Aorta (tissue), 5 donors: ENCODE results near the gene LRRC3B. TPM values are rescaled to one million over a fixed set of nuclear protein-coding genes. Genes with fewer than 3 reads are reported as not detected.

ENCODE experiments used
- ATAC-seq: fragments of 200-7000 bp; cut with Tn5 transposase; one replicate; pipeline ENCODE4 v1.9.1; 2022; ENCODE audit warnings: moderate library complexity; ENCODE audit not compliant: low FRiP score
- DNase-seq, 2 donors: peaks; one replicate each; pipeline ENCODE4 v3.0.0-alpha.2; 2020
- H3K27ac ChIP-seq, 2 donors: one replicate each; pipeline ENCODE4 v1.5.1; 2013; ENCODE audit warnings: low read length in 2 of 2, mild to moderate bottlenecking in 2 of 2, moderate library complexity in 2 of 2, control low read depth in 1 of 2, inconsistent platforms in 1 of 2, low read depth in 1 of 2
- H3K27me3 ChIP-seq, 2 donors: one replicate each; pipeline ENCODE4 v1.6.1; 2013; ENCODE audit warnings: control low read depth in 1 of 2, low read length in 1 of 2, mild to moderate bottlenecking in 1 of 2, moderate library complexity in 1 of 2; ENCODE audit not compliant: insufficient read depth in 2 of 2, control insufficient read depth in 1 of 2
- H3K36me3 ChIP-seq, 2 donors: one replicate each; pipeline ENCODE4 v1.6.1; 2013; ENCODE audit warnings: control low read depth in 1 of 2, low read length in 1 of 2, mild to moderate bottlenecking in 1 of 2; ENCODE audit not compliant: insufficient read depth in 2 of 2, control insufficient read depth in 1 of 2
- H3K4me1 ChIP-seq, 2 donors: one replicate each; pipeline ENCODE4 v1.6.1; 2013; ENCODE audit warnings: low read length in 2 of 2, control low read depth in 1 of 2, mild to moderate bottlenecking in 1 of 2, moderate library complexity in 1 of 2; ENCODE audit not compliant: insufficient read depth in 2 of 2, control insufficient read depth in 1 of 2
- H3K4me3 ChIP-seq, 2 donors: one replicate each; pipeline ENCODE4 v1.5.1; 2013; ENCODE audit warnings: low read length in 2 of 2, control low read depth in 1 of 2, mild to moderate bottlenecking in 1 of 2
- H3K9me3 ChIP-seq: one replicate; pipeline ENCODE4 v1.6.1; 2013; ENCODE audit warnings: mild to moderate bottlenecking, low read length; ENCODE audit not compliant: control insufficient read depth
- WGBS, 2 donors: extraction: QIAGEN DNeasy Blood & Tissue Kit; methylation state at CpG; one replicate each; pipeline ENCODE4 v1.1.7; 2013; 5-methylcytosine and 5-hydroxymethylcytosine counted together
- intact Hi-C, 2 donors: fragments of 100-400 bp; cut with DNase I; formaldehyde crosslinking; loops; one replicate each; pipeline versions ENCODE4 v1.14.2 to v1.15.0; 2022
- polyA plus RNA-seq, 2 donors: library from polyadenylated mRNA; stranded (reverse); fragments of 200-250 nt; gene quantifications; one replicate each; pipeline ENCODE4 v1.2.3, GENCODE V29; 2013
- total RNA-seq, 2 donors: library from RNA; stranded (reverse); fragmentation: NEBNext Ultra II Directional; extraction: Animal tissue kit (Norgen Biotek cat#: 25700); gene quantifications; one replicate each; pipeline ENCODE4 v1.2.1, GENCODE V29; 2021
- donor health status: healthy with polysubstance abuse.
- donor health status: Bipolar disorder and iron deficiency.
- donor health status: DM: no; HTN: no; CAD: no.
- donor health status: DM: no; HTN: no; CAD: no.
- donor health status: DM: yes; HTN: yes; CAD: no.

The LRRC3B gene
- total and polyA plus RNA-seq, 4 donors, result 0.19 to 0.78 TPM; not detected in 2

DNA sequence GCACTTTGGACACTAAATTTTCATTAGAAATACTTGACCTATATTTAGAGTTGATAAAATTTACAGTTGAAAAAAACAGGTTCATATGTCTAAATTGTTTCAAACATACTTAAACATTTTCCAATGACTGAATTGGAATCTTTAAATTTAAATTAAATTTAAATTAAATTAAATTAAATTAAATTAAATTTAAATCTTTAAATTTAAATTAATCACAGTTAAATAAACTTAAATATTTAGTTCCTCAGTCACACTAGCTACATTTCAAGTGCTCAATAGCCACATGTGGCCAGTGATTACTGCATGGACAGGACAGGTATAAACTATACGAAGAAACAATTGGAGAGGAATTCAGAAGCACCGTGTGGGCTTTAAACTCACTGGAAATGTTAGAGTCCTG lies 16.8 kb downstream of the LRRC3B start:
- H3K27ac ChIP-seq, result no peak overlapping the region
- DNase-seq, result no peak
- H3K4me3 ChIP-seq, result no peak overlapping the region
- intact Hi-C loops, result no loop called here
- no peaks in the 10 kb centered on the region for H3K9me3 ChIP-seq
- H3K27me3 ChIP-seq, result no peaks in the 10 kb centered on the region
- H3K4me1 ChIP-seq, result no peaks in the 10 kb centered on the region
- WGBS, 2 donors, result 95 to 98% methylated on average over 2 of the region's 2 CpGs
- no peak for ATAC-seq
- no peaks in the 10 kb centered on the region for H3K36me3 ChIP-seq

DNA sequence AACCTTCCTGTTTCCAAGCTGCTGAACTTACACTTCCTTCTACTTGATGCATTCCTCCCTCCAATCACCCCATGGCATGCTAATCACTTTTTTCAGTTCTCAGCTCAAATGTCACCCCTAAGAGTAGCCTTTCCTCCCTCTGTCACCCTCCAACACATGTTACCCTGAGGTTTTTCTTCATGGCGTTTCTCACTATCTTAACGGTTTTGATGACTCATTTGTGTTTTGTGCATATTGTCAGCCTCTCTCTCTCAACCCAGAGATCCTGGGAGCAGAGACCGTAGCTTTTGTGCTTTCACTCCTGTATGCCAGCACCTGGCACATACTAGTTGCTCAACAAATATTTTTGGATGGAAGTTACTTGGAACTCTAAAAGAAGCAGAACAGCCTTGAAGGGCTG lies 24.5 kb downstream of the LRRC3B start:
- WGBS, 2 donors, result 61 to 75% methylated on average over 3 of the region's 3 CpGs
- no peak for ATAC-seq
- no peaks in the 10 kb centered on the region for H3K36me3 ChIP-seq
- no peak overlapping the region for H3K27ac ChIP-seq
- no peak for DNase-seq
- H3K4me1 ChIP-seq, result no peaks in the 10 kb centered on the region
- H3K4me3 ChIP-seq, result no peak overlapping the region
- intact Hi-C loops, result no loop called here
- H3K27me3 ChIP-seq, result no peaks in the 10 kb centered on the region
- no peaks in the 10 kb centered on the region for H3K9me3 ChIP-seq

DNA sequence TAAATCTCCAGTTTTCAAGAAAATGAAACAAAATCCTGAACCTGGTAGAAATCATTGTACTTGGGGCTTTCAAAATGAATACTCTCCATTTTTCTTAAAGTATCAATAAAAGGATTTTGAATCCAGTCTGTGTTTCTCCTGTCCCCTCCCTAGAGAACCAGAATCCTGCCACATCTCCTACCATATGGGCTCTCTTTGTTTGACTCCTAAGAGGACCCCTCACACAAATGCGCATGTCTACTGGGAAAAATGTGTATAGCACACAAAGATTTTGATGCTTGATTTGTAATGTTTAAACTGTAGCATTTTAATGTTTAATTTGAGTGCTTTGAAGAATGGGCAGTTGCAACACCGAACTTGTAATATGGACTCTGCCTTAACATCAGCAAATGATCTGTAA lies 25.9 kb downstream of the LRRC3B start:
- intact Hi-C loops, result no loop called here
- DNase-seq, result no peak
- WGBS, 2 donors, result 93 to 95% methylated on average over 2 of the region's 2 CpGs
- no peaks in the 10 kb centered on the region for H3K27me3 ChIP-seq
- H3K4me3 ChIP-seq, result no peak overlapping the region
- no peak for ATAC-seq
- H3K9me3 ChIP-seq, result no peaks in the 10 kb centered on the region
- no peaks in the 10 kb centered on the region for H3K36me3 ChIP-seq
- H3K4me1 ChIP-seq, result no peaks in the 10 kb centered on the region
- no peak overlapping the region for H3K27ac ChIP-seq

DNA sequence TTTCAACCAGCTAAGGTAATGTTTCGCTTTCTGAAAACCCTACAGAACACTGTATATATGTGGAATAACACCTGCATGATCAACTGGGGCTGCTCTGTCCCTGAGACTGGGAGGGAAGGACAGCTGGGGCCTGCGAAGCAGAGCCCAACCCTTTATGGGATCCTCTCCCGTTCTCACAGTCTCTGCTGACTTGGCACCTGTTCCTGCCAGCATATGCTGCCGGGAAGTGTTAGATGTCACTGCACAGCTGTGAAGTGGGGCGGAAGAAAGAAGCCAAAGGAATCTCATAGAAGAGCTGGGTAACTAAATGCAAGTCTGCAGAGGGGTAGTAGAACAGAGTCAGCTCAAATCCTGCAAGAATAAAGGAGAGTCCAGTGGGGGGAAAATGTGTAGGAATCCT lies 29.6 kb downstream of the LRRC3B start:
- intact Hi-C loops, result no loop called here
- ATAC-seq (no peak), DNase-seq (no peak)
- Histone ChIP-seq H3K27ac (no peak overlapping the region), H3K36me3 (no peaks in the 10 kb centered on the region), H3K9me3 (no peaks in the 10 kb centered on the region), H3K4me1 (no peaks in the 10 kb centered on the region), H3K27me3 (no peaks in the 10 kb centered on the region), H3K4me3 (no peak overlapping the region)
- WGBS, 2 donors, result 40% methylated on average over 5 of the region's 5 CpGs

DNA sequence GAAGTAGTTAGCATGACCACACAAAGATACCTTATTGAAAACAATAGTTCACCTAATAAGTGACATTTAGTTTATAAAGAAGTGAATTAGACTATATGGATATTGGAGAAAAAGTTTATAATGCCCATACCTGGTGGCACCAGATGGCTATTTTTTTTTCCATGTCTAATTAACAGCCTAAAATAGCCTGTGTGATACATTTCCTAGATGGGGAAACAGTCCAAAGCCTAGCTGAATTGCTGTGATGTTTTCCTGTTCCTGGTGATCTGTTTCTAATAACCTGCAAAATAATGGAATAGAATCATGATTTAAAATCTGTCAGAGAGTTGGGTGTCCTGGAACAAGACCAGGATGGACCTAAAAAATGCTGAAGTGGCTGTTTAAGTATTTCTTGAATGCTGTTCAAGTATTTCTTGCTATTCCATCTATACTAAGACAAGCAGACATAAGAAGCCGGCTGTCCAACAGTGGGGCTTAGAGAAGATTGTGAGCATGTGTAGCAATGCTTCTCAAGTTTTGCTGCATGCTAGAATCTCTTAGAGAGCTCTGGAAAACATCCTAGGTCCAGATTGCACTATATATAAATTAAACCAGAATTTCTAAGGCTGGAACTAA lies 31.3 kb downstream of the LRRC3B start:
- H3K36me3 ChIP-seq, result no peaks in the 10 kb centered on the region
- no peaks in the 10 kb centered on the region for H3K4me1 ChIP-seq
- H3K27me3 ChIP-seq, result no peaks in the 10 kb centered on the region
- no peak for DNase-seq
- no peak for ATAC-seq
- no peak overlapping the region for H3K4me3 ChIP-seq
- 81 to 82% methylated on average over 1 of the region's 1 CpG for WGBS, 2 donors
- H3K9me3 ChIP-seq, result no peaks in the 10 kb centered on the region
- no peak overlapping the region for H3K27ac ChIP-seq
- intact Hi-C loops, result no loop called here

DNA sequence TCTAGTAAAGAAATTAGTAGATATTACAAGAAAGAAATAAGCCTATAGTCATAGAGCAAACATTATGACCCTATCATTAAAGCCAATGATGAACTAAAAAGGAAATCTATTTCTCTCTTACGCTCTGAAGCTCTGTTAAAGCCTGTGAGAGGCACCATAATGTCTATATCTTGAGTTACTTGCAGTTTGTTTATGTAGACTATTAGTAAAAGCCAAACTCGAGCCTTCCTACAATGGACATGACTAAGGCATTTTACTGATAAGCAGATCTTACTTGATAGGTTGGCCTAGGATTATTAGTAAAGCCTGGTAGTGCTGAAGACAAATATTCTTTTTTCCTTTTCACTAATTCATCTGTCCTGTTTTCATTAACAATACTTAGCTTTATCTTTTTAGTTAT lies 32.7 kb downstream of the LRRC3B start:
- ATAC-seq (no peak), DNase-seq (no peak)
- intact Hi-C loops, result no loop called here
- Histone ChIP-seq H3K9me3 (no peaks in the 10 kb centered on the region), H3K4me1 (no peaks in the 10 kb centered on the region), H3K4me3 (no peak overlapping the region), H3K27me3 (no peaks in the 10 kb centered on the region), H3K36me3 (no peaks in the 10 kb centered on the region), H3K27ac (no peak overlapping the region)
- 43 to 50% methylated on average over 2 of the region's 2 CpGs for WGBS, 2 donors

DNA sequence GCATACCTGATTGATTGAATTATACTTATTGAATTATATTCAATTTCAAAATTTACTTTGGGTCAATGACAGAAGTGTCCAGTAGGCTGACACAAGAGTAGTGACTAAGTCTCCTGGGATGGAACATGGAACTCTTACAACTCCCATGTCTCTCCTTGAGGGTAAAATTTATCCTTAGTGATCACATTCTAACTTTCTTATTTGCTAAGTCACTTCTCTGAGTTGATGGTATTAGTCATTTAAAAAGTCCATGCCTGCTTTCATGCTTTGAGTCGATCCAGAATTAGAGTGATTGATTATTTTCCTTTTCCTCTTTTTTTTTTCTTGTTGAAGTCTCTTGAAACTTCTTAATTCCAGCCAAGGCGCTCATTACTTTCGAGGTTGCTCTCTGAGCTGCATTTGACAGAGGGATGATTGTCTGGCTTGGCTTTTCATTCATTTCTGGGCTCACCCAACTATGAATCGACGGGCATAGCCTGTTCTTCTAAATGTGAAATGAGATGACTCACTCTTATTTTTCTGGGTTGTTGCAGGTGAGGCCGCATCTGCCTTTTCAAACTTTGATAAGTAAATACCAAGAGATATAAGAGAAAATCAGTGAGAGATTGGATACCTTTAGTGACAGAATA lies 34.9 kb downstream of the LRRC3B start:
- no peak for DNase-seq
- H3K4me3 ChIP-seq, result no peak overlapping the region
- intact Hi-C loops, result no loop called here
- H3K9me3 ChIP-seq, result no peaks in the 10 kb centered on the region
- H3K27me3 ChIP-seq, result no peaks in the 10 kb centered on the region
- no peak for ATAC-seq
- 24 to 33% methylated on average over 6 of the region's 6 CpGs for WGBS, 2 donors
- no peak overlapping the region for H3K27ac ChIP-seq
- H3K4me1 ChIP-seq, result no peaks in the 10 kb centered on the region
- H3K36me3 ChIP-seq, result no peaks in the 10 kb centered on the region

DNA sequence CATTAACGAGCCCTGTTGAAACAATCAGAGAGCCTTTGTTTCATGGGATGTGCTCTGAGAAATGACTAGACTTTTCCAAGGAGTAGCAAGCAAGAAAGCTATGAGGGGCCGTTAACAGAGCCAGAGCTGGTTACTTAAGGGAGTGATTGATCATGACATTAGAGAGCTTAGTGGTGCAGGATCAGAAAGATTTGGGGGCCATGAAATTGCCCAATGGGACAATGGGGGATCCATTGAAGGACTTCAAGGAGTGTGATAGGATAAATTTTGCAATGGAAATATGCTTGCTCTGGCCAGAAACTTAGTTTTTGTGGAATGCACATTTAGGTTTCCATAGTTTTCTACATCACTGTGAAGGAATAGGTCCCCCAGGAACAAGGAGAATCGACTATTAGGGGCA lies 45.6 kb downstream of the LRRC3B start:
- no peaks in the 10 kb centered on the region for H3K9me3 ChIP-seq
- intact Hi-C loops, result no loop called here
- DNase-seq, result no peak
- ATAC-seq, result no peak
- H3K4me1 ChIP-seq, result no peaks in the 10 kb centered on the region
- no peak overlapping the region for H3K4me3 ChIP-seq
- WGBS, 2 donors, result 75 to 78% methylated on average over 3 of the region's 3 CpGs
- no peak overlapping the region for H3K27ac ChIP-seq
- H3K36me3 ChIP-seq, result no peaks in the 10 kb centered on the region
- H3K27me3 ChIP-seq, result no peaks in the 10 kb centered on the region

DNA sequence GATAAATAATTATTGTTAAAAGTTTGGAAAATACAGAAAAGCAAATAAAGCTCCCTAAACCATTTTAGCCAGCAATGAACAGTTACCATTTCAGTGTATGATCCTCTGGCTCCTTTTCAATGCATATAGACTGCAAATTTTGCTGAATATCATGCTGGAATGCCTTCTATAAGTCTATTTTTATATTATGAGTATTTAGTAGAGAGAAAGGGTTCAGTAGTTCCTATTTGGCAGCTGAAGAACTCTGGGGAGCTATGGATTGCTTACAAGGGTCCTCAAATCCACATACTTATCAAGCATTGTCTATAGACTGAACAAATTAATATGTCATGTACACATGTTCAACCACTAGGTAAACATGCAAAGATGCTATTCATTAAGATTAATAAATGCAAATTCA lies 46.1 kb downstream of the LRRC3B start:
- no peaks in the 10 kb centered on the region for H3K9me3 ChIP-seq
- no peak overlapping the region for H3K27ac ChIP-seq
- H3K36me3 ChIP-seq, result no peaks in the 10 kb centered on the region
- DNase-seq (no peak), ATAC-seq (no peak)
- H3K4me1 ChIP-seq, result no peaks in the 10 kb centered on the region
- no peaks in the 10 kb centered on the region for H3K27me3 ChIP-seq
- intact Hi-C loops, result no loop called here
- H3K4me3 ChIP-seq, result no peak overlapping the region
